ENCODE results near the gene ELF4. TPM values are rescaled to one million over a fixed set of nuclear protein-coding genes. Genes with fewer than 3 reads are reported as not detected.

Gene ELF4
- 8.0 and 8.6 TPM in 2 replicates for total RNA-seq (2014; rRNA removed; shearing (Covaris generic))

DNA sequence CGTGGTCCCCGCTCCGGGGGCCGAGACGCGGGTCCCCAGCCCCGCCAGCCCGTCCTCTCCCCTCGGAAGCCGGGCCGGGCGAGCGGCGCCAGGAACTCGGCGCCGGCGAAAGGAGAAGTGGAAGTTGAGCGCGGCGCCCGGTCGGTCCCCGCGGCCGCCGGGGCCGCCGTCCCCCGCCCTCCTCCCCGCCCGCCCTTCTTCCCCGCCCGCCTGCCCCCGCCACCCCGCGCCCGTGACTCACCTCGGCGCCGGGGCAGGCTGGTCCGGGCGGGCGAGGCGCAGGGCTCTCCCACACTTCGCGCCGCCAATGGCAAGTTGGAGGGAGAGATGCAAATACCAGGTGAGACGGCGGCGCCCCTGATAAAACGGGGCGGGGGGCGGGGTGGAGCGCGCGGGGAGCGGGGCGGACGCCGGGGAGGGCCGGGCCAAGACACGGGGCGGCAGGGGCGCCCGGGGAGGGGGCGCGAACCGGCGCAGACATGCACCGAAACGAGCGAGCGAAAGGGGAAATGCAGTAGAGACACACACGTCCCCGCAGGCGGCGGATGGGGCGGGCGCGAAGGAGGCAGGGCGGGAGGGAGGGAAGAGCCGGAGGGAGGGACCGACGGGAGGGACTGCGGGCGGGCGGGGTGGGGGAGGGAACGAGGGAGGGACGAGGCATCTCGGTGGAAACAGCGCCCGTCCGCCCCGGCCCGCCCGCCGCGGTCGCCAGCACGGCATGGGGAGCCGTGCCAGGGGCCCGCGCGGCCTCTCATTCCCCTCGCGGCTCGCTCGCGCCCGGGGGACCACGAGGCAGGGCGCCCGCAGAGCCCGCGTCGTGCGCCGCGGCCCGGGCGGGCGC lies at the start of gene ELF4:
TSS of gene ELF4 (minus strand) at position 119 of the 841 bp plus-strand sequence. CDS start 29,167 bp downstream, outside the sequence.
- no peak for DNase-seq (ENCODE audit: low spot score)

DNA sequence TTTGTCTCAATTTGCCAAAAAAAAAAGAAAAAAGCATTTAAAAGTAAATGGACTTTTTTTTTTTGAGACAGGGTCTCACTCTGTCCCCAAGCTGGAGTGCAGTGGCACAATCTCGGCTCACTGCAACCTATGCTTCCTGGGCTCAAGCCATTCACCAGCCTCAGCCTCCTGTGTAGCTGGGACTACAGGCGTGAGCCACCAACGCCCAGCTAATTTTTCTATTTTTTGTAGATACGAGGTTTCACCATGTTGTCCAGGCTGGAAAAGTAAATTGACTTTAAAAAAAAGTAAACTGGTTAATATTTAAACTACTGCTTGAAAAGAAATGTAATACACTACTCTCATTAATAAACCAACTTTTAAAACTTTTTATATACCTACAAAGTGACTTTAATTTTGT lies 49.5 kb upstream of the ELF4 start:
- no peak for DNase-seq (ENCODE audit: low spot score)

DNA sequence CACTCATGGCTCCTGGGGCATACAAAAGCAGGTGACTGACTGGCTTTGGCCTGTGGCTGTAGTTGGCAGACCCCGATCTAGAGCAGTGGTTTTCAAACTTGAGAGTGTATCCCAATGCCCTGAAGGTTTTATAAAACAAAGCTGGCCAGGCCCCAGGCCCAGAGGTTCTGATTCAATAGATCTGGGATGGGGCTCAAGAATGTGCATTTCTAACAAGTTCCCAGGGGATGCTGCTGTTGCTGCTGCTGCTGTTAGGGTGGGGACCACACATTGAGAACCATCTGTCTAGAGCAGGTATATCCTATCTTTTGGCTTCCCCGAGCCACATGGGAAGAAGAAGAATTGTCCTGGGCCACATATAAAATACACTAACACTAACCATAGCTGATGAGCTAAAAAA lies 48.0 kb upstream of the ELF4 start:
- DNase-seq (ENCODE audit: low spot score) = no peak

DNA sequence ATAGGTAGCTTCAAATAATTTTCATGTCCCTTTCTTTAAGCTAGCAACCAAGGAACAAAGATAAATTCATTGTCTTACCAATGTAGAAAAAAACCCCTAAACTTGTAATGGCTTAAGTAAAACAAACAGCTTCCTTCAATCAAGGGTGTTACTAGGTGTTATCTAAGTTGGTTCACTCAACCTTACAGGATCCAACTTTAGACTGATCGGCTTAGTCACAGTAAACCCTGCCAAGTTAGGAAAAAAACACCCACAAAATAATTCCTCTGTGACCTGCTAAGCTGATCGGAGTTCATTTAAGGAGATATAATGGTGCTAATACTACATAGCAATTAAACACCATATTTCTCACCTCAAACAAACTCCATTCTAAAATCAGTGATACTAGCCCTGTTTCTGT lies 45.3 kb upstream of the ELF4 start:
- no peak for DNase-seq (ENCODE audit: low spot score)

DNA sequence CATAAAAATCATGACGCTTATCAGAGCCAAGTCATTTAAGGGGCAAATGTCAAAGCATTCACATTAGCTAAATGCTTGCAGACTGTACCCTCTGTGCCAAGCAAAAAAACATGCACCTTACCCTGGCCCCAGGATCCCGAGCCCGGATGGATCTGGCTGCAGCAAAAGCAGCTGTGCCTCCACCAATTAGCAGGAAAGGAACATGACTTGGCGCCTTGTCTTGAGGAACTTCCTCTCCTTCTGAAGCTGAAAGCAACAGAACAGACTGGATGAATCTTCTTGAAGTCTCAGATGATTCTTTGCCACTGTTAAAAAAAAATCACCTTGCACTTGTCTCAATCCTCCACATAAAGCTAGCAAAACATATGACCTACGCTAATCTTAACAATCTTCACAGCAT lies 37.3 kb upstream of the ELF4 start:
- no peak for DNase-seq (ENCODE audit: low spot score)

DNA sequence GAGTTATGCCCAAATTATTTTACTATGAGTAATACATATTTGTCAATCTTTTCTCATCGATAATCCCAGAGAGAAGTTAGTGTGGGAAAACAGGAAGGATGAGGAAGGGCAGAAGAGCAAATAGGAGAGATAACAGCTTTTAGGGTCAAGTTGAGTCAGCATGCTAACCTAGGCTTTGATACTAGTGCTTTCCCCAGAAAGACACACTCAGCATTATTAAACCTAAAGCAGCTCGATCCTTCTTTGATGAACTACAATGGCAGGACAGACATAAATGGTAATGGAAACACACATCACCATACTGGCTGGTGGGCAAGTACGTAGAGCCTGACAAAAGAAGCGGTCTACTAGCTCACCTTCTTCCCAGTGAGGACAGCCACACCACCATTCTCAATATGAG lies 34.8 kb upstream of the ELF4 start:
- no peak for DNase-seq (ENCODE audit: low spot score)

DNA sequence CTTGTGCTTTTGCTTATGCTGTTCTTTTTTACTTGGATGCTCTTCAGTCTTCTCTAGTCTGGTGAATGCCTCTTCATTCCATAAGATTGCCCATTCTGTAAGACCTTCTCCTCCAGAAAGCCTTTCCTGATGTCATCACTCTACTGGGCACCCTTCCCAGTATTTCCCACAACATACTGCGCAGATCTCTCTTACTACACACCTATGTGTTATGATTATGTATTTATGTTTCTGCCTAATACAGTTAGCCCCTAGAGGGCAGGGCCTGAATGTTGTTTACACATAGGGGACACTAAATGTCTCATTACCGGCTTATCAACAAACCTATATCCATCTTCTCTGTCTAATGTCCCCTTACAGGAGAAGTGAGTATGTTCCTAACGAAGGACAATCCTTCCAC lies 34.2 kb upstream of the ELF4 start:
- no peak for DNase-seq (ENCODE audit: low spot score)

DNA sequence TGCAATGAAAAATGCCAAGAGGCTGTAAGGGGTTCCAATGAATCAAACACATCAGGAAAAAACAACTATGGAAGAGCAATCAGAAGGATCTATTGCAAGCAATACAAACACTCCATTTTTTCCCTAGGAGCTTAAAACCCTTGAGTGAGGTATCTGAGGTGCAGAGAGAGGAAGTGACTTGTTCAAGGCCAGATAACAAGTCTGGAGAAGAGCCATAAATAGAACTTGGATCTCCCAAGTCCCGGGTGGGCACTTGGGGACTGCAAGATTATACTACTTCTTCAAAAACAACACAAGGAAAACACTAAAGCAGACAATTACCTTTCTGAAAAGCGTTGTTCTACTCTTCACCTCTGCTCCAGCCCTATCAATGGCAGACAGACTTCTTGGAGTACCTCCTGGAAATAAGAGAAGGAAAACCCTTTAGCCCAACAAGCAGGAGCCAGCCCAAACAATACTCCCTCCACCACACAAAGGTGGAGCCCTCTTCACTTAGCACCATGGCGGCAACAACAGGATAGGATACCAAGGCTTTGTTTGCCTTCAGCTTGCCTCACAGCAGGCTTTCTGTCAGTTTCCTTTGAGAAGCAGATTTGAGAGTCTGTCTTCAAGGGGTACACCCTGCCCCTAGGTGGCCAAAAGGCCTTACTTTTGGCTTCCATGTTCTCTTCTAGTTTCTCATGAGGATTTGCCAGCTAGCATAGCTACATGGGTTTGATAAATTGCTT lies 29.3 kb upstream of the ELF4 start:
- DNase-seq (ENCODE audit: low spot score) = no peak

DNA sequence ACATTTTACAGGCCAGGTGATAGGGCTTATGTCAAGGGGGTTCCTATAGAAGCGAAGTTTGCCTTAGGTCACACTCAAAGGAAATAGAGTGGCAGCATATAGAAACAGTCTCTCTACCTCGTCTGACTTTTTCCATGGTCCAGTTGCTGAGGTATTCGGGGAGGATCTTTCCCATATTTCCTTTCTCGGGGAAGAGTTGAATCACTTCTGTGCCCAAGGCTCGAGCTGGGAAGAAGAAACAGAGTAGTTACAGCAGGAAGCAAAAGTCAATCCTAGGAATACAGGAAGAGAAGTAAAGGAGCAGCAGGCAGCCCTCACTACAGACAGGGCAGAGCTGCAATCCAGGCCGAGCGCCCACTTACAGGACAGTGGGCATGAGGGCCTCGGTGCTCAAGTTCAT lies 26.7 kb upstream of the ELF4 start:
- no peak for DNase-seq (ENCODE audit: low spot score)

DNA sequence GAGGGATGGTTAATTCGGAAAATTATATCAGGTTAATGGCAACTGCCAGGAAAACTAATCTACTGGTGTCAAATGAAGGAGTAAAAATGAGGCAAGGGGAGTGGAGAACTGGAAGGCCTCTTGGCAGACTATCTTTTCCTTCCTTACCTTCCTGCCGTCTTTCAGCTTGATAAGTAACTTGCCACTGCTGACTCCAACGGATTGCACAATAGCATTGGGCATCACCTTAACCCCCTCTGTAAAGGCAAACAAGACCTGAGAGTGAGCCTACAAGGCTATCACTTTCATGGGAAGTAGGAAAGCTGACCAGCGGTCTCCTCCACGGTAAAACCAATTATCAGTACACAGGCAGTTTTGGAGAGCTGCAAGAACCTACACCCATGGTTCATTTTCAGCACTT lies 26.2 kb upstream of the ELF4 start:
- DNase-seq (ENCODE audit: low spot score) = no peak

DNA sequence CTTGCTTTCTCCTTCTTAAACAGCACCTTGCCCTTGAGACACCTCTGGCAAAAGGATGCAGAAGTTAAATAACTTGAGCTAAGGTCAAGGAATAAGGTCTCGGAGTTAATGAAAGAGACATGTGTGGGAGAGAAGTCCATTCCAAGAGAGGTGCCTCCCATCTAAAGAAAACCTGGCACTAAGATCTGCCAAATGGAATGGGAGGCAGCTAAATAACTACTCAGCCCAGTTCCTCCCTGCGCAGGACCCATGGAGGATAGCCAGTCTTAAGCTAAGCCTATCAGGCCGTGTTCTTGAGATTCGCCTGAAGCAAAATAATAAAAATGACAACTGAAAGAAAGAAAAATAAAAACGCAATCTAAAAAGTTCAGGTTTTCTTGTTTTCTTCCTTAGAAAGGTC lies 20.7 kb upstream of the ELF4 start:
- DNase-seq (ENCODE audit: low spot score) = no peak

DNA sequence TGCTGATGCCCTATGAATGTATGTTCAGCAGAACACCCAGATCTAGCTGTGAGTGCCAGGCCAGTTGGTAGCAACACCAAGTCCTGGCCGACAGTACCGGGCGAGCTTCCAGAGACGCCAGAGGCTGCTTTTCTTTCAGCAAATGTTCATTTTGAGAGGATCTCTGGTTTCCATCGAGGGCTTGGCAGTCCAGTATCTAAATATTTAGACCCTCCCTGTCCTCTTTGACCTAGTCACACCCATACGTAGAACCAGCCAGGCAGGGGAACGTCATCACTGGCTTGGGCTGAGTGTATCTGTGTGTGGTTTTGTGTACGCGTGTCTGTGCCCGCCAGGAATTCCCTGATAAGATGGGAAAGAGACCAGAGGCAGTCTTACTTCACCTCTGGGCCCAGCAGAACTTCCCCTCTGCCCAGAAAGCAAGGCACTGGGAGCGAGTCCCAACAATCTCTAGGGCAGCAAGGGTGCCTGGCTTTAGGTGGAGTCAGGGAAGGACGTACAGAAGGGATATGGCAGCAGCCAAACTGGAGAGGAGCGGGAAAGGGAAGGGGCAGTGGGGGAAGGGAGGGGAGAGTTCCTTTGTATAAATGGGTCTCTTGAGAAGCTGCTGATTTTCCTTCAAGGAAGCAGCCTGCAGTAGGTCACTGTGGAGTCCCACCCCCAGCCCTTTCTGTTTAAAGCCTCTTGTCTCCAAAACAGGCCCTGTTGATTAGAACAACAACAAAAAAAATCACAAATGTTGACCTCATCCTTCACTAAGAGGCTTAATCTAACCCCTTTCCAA lies 15.0 kb upstream of the ELF4 start:
- no peak for DNase-seq (ENCODE audit: low spot score)

DNA sequence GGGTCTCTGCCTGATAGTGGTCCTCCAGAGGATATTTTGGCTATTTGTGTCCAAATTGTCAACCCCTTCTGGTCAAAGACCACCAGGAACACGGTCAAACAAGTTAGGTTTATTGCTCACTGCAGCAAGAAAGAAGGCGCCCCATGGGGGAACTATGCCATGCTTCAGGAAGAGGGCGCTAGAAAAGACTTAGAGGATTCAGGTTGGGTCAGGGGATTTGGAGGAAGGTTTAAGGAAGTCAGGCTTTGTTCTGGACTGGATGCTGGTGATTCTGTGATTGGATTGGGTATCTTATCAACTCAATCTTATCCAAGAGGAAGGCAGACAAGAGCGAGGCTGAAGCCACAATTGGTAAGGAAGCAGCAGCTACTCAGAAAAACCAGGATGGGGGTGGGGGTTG lies 14.3 kb upstream of the ELF4 start:
- no peak for DNase-seq (ENCODE audit: low spot score)

DNA sequence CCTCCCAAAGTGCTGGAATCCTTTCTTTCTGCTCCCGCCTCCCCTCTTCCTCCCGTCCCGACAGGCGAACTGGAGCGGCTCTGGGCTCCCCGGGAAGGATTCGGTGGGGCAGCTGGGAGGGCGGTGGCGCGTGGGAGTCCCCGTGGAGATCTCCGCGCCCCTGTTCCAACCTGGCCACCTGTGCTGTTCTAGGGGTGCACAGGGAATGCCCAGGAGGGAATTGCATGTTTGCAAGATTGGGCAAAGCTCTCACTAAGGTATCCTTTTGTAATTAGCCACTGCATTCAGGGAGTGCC lies 11.2 kb upstream of the ELF4 start:
- DNase-seq (ENCODE audit: low spot score) = no peak

DNA sequence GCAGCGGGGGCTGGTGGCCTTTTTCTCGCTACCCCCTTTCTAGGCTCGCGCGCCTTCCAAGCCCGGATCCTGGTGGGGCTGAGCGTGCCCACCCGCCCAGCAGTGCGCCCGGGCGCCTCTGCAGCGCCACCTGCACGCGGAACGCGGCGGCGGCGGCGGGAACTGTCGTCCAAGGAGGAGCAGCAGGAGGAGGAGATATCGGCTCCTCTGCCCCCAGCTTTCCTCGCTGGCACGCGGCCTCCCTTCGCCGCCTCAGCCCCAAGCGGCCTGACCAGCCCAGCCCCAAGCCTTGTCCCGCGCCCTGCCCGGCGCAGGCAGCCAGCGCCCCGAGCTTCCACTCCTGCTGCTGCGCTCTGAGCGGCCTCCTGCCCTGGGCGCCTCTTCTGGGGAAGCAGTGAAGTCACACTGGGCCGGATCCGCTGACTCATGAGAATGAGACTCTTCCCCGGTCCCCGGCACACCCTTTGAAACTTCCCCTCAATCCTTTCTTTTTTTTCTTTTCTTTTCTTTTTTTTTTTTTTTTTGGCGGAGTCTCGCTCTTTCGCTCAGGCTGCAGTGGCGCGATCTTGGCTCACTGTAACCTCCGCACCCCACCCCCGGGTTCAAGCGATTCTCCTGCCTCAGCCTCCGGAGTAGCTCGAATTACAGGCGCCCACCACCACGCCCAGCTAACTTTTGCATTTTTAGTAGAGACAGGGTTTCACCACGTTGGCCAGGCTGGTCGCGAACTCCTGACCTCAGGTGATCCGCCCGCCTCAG lies 10.6 kb upstream of the ELF4 start:
- no peak for DNase-seq (ENCODE audit: low spot score)

DNA sequence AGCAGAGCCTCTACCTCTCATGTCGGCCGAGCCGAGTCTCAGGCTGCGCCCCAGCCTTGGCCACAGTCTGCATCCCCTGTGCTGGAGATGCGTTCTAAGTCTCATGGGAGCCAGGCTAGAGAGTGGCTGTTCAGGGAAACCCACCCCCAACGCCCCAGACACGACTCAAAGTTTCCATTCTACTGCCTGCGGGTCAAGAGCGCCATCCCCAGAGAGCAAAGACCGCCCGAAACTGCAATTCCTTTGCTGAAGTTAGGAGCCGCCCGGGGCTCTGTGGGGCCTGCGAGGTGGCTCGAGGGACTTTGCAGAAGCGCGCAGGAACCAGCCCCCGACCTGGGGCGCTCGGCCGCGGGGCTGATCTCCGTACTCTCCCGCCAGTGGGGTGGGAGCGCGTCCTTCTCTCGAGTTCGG lies 10.0 kb upstream of the ELF4 start:
- DNase-seq (ENCODE audit: low spot score) = no peak

DNA sequence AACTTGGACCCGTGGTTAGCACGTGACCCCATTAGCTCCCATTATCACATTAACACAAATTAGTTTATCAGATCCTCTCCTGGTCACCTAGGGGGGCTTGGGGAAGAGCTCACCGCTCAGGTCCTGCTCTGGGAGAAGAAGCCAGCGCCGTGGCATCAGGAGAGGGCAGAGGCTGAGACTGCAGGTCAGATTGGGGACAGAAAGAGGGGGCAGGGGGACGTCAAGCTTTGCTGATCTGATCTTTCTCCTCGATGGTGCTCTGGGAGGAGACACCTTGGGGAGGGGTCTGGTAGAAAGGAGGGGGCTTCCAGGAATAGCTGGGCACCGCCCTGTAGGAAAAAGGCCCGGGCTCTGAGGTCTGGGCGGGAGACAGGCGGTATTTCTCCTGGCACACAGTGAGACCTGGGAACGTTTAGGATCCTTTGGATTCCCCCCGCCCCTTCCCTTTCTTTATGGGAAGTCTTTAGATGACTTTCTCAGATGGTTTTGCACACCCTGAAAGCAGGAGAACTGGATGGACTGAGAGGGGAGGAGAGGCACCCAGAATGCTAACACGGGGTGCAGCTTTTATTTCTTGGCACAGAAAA lies 9.1 kb upstream of the ELF4 start:
- no peak for DNase-seq (ENCODE audit: low spot score)

DNA sequence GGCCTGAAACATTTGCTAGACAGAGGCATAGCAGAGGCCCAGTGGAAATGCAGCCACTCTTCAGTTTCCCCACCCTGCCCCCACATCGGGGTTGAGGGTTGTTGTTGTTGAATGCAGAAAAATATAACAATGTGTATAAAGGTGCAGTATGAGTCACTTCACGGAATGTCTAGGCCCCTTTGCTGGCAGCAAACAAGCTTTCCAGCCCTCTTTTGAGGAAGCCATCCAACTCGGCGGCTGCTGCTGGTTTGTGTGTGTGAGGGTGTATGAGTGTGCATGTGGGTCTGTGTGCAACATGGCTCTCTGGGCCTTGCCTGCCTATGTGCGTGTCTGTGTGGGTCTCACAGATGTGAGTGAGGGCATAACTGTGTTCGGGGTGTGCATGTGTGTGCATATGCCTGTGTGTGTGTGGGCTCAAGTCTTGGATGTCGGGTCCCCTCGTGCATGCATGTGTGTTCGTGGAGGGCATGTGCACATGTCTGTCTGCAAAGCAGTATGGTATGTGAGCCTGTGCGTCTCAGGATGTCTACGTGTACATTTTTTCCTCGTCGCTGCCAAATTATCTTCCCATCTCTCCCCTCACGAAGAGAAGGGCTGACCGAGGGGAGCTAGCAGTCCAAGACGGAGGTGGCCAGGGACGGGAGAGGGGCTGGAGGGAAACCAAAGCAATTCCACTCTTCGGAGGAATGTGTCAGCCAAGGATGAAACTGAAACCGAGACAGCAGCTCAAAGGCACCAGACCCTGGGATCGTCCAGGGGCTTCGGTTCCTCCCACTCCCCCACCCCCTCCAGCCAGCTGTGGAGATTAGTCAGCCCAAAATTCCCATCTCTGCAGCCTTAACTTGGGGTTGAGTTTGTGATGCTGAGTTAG lies 8.4 kb upstream of the ELF4 start:
- DNase-seq (ENCODE audit: low spot score) = no peak

DNA sequence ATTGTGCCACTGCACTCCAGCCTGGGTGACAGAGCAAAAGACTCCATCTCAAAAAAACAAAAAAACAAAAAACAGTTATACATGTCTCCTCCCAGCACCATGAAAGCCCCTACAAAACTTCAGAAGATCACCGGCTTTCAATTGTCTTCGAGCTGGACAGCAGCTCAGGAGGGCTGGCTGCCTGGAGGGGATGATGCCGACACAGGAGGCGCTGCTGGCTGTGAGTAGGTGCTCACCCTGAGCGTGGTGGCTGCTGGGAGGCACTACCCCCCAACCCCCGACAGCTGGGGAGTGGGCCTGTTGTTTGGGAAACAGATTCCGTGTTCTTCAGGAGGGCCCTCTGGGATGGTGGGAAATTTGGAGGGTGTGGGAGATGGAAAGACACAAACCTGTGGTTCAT lies 6.9 kb upstream of the ELF4 start:
- DNase-seq (ENCODE audit: low spot score) = no peak

DNA sequence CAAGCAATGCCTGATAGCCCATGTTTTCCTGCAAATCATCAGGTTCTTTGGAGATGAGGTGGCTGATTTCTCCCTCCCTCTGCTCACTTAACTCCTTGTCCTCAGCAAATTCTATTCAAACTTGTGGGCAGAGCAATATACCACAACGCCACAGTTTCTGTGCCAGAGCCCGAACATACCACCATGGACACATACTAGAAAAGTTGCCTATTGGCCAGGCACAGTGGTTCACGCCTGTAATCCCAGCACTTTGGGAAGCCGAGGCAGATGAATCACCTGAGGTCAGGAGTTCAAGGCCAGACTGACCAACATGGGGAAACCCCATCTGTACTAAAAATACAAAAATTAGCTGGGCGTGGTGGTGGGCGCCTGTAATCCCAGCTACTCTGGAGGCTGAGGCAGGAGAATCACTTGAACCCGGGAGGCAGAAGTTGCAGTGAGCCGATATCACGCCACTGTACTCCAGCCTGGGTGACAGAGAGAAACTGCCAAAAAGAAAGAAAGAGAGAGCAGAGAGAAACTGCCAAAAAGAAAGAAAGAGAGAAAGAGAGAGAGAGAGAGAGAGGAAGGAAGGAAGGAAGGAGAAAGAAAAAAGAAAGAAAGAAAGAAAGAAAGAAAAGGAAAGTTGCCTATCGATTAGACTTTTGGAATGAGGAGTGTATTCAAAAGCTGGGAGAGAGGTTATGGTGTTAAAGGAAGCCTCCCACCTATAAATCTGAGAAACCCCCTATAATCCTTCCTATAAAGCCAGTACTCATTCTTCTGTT lies 5.0 kb upstream of the ELF4 start:
- DNase-seq (ENCODE audit: low spot score) = peak; percentile 45

All from A172 (cell line).